Neural crest cell (in vitro differentiated cells): ENCODE data around the gene FASN. TPM values are rescaled to one million over a fixed set of nuclear protein-coding genes. Genes with fewer than 3 reads are reported as not detected.

ENCODE experiments used
- DNase-seq: peaks from one replicate; pipeline ENCODE4 v3.0.0; 2021; ENCODE audit warnings: low read depth, mixed read lengths, low spot score
- H3K27ac Mint-ChIP-seq: one replicate; pipeline ENCODE4 v1.8.0; 2021; ENCODE audit warnings: mild to moderate bottlenecking, mixed read lengths; ENCODE audit not compliant: unreplicated experiment
- H3K27me3 Mint-ChIP-seq: 2 replicates; pipeline ENCODE4 v1.8.0; 2021; ENCODE audit warnings: low read depth, mild to moderate bottlenecking, mixed read lengths
- H3K36me3 Mint-ChIP-seq: 2 replicates; pipeline ENCODE4 v1.8.0; 2021; ENCODE audit warnings: low read depth, mild to moderate bottlenecking, mixed read lengths
- H3K4me1 Mint-ChIP-seq: 2 replicates; pipeline ENCODE4 v1.8.0; 2021; ENCODE audit warnings: mixed read lengths
- H3K4me3 Mint-ChIP-seq: one replicate; pipeline ENCODE4 v1.8.0; 2021; ENCODE audit warnings: mild to moderate bottlenecking, mixed read lengths
- H3K9me3 Mint-ChIP-seq: 2 replicates; pipeline ENCODE4 v1.8.0; 2021; ENCODE audit warnings: mixed read lengths
- total RNA-seq: library from RNA; stranded (reverse); gene quantifications from 2 replicates; pipeline ENCODE4 v1.2.1, GENCODE V29; 2021
- TF ChIP-seq, protein P1 (sequence below): fragments of 200-600 bp; sonication (generic); conservative IDR thresholded peaks from 2 replicates; pipeline ENCODE4 v1.5.0; 2021; ENCODE audit warnings: antibody characterized with exemption, mild to moderate bottlenecking

The FASN gene
- total RNA-seq, 1 donor from 2014 or later = 839 TPM

DNA sequence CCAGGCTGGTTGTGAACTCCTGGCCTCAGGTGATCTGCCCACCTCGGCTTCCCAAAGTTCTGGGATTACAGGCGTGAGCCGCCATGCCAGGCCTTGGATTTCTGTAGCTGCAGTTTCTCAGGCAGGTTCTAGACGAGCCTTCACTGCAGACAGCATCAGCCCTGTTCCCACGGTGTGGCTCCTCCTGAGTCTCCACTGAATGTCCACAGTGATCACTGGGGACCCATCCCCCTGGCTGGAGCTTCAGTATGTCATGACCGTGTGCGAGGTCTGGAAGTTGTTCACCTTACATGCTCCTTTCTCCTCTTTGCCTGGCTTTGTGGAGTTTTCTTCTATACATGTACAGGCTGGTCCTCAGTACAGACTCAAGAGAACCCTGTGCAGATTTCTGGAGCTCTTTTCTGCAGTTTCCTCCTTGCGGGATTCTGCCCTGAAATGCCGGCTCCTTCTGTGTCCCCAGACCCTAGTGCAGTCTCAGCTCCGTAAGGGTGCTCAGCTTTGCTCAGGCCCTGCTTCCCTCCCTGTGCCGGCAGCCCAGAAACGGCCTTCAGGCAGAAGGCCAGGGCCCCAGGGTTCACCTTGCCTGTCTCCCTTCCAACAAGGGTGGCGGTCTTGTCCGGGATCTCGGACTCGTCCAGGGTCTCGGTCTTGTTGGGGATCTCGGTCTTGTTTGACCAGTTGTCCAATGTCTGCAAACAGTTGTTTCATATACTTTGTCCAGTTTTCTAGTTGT is 14.3 kb upstream of the FASN start:
- DNase-seq = no peak
- Mint-ChIP-seq H3K4me1 (peaks cover 28% of the 10 kb centered on the region), H3K4me3 (no peak overlapping the region), H3K27ac (peak overlapping the region; percentile 31), H3K9me3 (no peaks in the 10 kb centered on the region), H3K36me3 (peaks cover 3% of the 10 kb centered on the region), H3K27me3 (no peaks in the 10 kb centered on the region)
- TF ChIP-seq, protein P1, sequence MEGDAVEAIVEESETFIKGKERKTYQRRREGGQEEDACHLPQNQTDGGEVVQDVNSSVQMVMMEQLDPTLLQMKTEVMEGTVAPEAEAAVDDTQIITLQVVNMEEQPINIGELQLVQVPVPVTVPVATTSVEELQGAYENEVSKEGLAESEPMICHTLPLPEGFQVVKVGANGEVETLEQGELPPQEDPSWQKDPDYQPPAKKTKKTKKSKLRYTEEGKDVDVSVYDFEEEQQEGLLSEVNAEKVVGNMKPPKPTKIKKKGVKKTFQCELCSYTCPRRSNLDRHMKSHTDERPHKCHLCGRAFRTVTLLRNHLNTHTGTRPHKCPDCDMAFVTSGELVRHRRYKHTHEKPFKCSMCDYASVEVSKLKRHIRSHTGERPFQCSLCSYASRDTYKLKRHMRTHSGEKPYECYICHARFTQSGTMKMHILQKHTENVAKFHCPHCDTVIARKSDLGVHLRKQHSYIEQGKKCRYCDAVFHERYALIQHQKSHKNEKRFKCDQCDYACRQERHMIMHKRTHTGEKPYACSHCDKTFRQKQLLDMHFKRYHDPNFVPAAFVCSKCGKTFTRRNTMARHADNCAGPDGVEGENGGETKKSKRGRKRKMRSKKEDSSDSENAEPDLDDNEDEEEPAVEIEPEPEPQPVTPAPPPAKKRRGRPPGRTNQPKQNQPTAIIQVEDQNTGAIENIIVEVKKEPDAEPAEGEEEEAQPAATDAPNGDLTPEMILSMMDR = no peak

DNA sequence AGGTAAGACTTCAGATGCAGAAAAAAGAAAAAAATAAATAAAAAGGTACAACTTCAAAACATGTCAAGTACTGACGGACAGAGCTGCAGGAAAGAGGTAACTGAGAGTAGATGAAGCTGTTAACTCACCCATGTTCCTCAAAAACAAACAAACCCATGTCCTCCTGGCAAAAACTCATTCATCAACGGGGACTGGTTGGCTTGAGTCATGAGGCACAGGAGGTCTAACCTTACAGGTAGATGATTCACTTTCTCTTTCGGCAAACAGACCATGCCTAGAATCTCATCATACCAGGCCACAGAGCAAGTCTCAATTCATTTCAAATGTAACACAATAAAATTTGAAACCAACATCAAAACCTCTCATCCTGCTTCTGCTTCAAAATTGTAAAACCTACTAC is 12.3 kb upstream of the FASN start:
- H3K4me1 Mint-ChIP-seq = peaks cover 29% of the 10 kb centered on the region
- TF ChIP-seq, protein P1 = no peak
- peaks cover 4% of the 10 kb centered on the region for H3K27me3 Mint-ChIP-seq
- no peak for DNase-seq
- no peak overlapping the region for H3K4me3 Mint-ChIP-seq
- H3K27ac Mint-ChIP-seq = no peak overlapping the region
- no peaks in the 10 kb centered on the region for H3K9me3 Mint-ChIP-seq
- peaks cover 3% of the 10 kb centered on the region for H3K36me3 Mint-ChIP-seq

DNA sequence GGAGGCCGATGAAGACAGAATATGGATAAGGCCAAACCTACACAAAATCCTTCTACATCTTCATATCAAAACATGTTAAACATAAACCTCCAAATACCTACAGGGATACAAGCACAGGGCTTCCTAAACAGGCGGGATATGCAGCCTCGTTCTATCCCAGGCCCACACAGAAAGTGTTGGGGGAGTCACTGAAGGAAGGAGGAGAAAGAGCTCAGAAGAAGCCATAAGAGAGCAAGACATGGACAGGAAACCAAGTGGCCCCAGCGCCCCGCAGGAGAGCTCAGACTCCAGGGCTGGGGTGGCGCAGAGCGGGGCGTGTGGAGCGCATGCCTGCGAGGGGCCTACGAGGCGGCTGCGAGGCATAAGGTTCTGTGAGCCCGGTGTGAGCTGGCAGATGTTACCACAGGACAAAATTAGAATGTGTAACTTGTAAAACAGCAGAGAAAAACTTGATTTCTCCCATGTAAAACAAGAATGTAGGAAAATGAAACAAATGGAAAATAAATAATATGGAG is 11.0 kb upstream of the FASN start:
- TF ChIP-seq, protein P1 = no peak
- H3K9me3 Mint-ChIP-seq = no peaks in the 10 kb centered on the region
- peaks cover 36% of the 10 kb centered on the region for H3K4me1 Mint-ChIP-seq
- DNase-seq = no peak
- H3K27ac Mint-ChIP-seq = peak overlapping the region; percentile 46
- peaks cover 5% of the 10 kb centered on the region for H3K27me3 Mint-ChIP-seq
- peak overlapping the region; percentile 17 for H3K4me3 Mint-ChIP-seq
- H3K36me3 Mint-ChIP-seq = peaks cover 3% of the 10 kb centered on the region

DNA sequence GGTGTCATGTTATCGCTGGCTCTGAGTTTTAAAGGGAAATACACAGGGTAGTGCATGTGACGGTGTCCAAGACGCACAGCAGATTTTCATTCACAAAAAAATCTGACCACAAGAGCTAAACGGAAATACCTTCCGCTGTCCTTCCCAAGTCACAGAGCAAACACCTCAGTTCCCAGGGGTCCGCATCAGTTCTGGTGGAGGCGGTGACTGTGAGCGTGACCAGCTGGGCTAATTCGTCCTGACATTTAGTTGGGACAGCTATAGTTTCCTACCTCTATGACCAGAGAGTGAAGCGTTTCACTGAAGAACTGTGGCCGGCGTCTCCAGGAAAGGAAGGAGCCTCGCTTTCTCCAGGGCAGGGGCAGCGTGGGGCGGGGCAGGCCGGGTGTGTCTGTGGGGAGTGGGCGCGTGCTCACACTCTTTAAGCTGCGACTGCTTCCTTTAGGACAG is 10.5 kb upstream of the FASN start:
- Mint-ChIP-seq H3K4me3 (peak overlapping the region; percentile 56), H3K36me3 (peaks cover 3% of the 10 kb centered on the region), H3K4me1 (peaks cover 41% of the 10 kb centered on the region), H3K27ac (peak overlapping the region; percentile 46), H3K9me3 (no peaks in the 10 kb centered on the region), H3K27me3 (peaks cover 7% of the 10 kb centered on the region)
- DNase-seq = no peak
- TF ChIP-seq, protein P1 = no peak

DNA sequence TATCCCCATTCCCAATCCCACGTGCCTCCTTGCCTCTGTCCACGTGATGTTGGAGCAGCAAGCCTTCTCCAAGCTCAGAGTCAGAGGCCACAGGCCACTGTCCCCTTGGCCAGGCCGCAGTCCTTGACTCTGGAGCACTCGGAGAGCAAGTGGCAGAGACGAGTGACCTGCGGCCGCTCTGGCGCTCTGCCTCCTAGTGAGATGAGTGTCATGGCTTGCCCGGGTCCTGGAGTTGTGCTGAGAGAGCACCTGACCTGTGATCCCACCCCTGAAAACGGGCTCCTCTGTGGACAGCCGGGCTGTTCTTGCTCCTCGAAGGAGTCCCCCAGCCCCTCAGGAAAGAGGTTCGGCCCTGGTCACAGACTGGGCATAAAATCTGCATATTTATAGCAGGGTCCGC is 10.0 kb upstream of the FASN start:
- DNase-seq = no peak
- Mint-ChIP-seq H3K4me3 (peak overlapping the region; percentile 56), H3K9me3 (no peaks in the 10 kb centered on the region), H3K27ac (no peak overlapping the region), H3K27me3 (peaks cover 7% of the 10 kb centered on the region), H3K4me1 (peaks cover 46% of the 10 kb centered on the region), H3K36me3 (peaks cover 3% of the 10 kb centered on the region)
- TF ChIP-seq, protein P1 = no peak
